ENCODE results near the gene CAMTA1.

The CAMTA1 gene

DNA sequence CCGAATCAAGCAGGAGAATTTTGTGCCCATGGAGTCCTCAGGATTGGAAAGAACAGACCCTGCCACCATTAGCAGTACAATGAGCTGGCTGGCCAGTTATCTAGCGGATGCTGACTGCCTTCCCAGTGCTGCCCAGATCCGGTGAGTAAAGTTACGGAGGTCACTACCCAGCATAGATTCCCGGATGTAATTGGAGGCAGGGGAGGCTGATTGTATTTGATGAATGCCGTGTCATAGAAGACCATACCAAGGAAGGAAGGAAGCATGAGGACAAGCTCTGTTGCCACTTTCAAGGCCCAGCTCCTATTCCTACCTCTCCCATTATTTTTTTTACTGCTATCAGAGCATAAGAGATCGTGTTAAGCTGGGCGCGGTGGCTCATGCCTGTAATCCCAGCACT is 959.6 kb downstream of the CAMTA1 start:
- no peak for DNase-seq

GRCh38 chr1:7745783-7746182 is 960.5 kb downstream of the CAMTA1 start:
- no peak for DNase-seq

GRCh38 chr1:7747605-7748004 is 962.4 kb downstream of the CAMTA1 start:
- DNase-seq, result no peak

GRCh38 chr1:7749126-7749525 is 963.9 kb downstream of the CAMTA1 start:
- no peak for DNase-seq

- DNase-seq, result no peak
Measured at GRCh38 chr1:7751174-7751573, 965.9 kb downstream of the CAMTA1 start.

GRCh38 chr1:7752512-7753417 is 967.5 kb downstream of the CAMTA1 start:
- DNase-seq, result peak; percentile 70

DNA sequence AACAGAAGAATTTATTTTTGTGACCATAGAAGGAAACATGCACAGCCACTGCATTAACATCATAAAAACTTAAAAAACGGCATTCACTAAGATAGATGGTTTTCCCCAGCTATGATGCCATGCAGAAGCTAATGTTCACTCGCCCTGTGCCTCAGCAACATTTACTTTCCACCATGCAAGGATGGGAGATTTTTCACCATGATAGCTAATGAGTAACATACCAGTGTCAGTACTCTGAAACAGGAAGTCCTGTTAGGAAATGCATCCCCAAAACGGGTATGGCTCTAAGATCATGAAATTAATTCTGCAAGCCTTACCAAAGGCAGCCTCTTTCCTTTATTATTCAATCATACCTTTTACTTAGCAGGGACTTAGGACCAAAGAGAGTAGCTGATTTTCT is 968.4 kb downstream of the CAMTA1 start:
- DNase-seq, result no peak

GRCh38 chr1:7754234-7754633 is 969.0 kb downstream of the CAMTA1 start:
- no peak for DNase-seq

- DNase-seq, result no peak
Measured at GRCh38 chr1:7755448-7755847, 970.2 kb downstream of the CAMTA1 start.

DNA sequence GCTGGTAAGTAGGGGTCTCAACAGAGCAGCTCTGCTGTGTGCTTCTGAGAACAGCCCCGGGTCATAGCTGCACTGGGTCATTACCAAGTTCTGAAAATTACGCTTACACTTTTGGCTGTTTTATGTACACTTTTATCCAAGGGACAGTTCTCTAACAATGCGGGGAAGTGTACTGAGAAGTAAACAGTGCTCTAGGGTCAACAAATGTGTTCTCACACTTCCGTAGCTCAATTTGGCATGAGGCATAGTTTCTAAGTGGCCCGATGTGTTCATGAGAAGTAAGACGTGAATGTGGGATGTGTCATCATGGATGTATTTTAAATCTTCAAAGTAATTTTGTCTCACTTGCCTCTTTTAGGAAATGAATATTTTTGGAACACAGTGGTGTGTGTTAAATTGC is 975.0 kb downstream of the CAMTA1 start:
- DNase-seq, result no peak

GRCh38 chr1:7761103-7761502 is 975.8 kb downstream of the CAMTA1 start:
- no peak for DNase-seq

DNA sequence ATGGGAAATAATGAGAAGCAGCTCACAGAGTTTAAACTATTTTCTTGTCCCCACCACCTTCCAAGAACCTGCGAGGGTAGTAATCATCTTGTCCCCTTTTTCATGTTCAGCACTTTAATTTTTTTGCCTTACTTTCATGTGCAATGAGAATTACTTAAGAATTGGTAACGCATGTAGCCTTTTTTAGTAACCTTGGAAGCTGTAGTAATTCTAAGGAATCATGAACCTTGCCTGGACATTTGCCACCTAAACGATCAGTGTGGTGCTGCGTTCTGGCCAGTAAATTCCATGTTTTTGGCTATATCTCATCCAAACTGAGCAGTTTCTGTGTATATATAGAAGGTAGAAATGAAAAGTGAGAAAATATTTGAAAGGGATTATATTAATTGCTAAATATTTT is 981.9 kb downstream of the CAMTA1 start:
- DNase-seq, result no peak

GRCh38 chr1:7768583-7768982 is 983.3 kb downstream of the CAMTA1 start:
- no peak for DNase-seq

GRCh38 chr1:7769673-7770412 is 984.6 kb downstream of the CAMTA1 start:
- DNase-seq, result no peak

DNA sequence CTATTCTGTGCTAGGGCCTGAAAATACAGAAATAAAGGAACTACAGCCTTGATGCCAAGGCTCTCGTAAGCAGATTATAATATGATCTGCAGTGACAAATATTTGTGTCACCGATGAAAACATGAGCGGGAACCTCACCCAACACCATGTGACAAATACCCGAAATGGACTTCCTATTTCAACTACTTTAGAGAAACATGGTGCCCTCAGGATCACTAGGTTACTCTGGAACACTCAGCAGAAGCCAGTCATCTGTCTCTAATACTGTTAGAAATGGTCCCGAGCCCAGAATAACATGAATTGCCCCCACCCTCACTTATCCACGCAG is 985.4 kb downstream of the CAMTA1 start:
- DNase-seq, result no peak

- DNase-seq, result peak; percentile 92
Measured at GRCh38 chr1:7770997-7771822, 986.0 kb downstream of the CAMTA1 start, which contains the start of gene VAMP3. Gene VAMP3 (plus strand): TSS chr1:7771296. CDS start chr1:7771384, 88 bp downstream.

DNA sequence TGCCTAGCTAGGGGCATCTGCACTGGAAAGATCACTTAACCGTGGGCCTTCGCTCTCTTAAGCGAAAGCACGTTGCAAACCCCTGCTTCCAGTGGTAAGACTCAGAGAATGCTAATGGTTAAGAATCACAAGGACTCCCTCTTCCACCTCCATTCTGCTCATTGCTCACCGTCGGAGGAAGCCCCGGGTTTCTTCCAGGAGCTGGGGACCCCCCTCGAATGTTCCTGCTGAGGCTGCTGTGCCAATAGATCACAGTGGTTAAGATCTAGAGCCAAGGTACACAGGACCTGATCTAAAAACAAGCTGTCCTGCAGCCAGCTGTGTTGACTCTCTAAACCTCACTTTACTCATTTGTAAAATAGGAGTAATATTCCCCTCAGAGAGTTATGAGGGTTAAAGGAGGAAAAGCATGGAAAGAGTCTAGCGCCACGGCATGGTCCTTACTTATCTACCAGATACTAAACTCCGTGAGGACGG is 986.6 kb downstream of the CAMTA1 start:
- no peak for DNase-seq

- no peak for DNase-seq
Measured at GRCh38 chr1:7777591-7777990, 992.3 kb downstream of the CAMTA1 start.

- no peak for DNase-seq
Measured at GRCh38 chr1:7778133-7778628, 992.9 kb downstream of the CAMTA1 start.

- no peak for DNase-seq
Measured at GRCh38 chr1:7780976-7781375, 995.7 kb downstream of the CAMTA1 start.

GRCh38 chr1:7781501-7781900 is 996.2 kb downstream of the CAMTA1 start:
- no peak for DNase-seq

DNA sequence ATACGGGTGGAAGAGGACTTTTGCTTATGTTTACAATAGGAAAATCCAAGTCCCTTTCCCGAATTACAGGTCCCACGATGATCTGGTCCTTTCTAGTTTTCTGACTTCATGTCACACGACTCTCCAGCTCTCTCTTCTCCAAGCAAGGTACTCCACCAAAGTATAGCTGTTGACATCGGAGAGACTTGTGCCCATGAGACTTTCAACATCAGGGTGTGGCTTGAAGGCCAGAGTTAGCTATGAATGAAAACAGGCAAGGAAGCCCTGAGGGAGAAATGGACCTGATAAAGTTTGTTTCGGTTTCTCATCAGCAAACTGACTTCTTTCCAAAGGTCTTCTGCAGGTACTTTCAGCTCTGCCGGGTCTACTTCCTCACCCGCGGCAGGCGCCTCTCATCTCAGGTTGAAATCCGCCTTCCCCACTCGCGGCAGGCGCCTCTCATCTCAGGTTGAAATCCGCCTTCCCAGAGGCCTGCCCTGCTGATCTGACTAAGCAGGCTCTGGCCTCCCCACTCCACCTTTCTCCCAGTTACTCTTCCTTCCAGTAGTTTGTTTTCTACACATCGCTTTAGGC is 996.8 kb downstream of the CAMTA1 start:
- no peak for DNase-seq
